Endodermal cell (in vitro differentiated cells): ENCODE data around the gene ARHGAP10. TPM values are rescaled to one million over a fixed set of nuclear protein-coding genes. Genes with fewer than 3 reads are reported as not detected.
A peak's percentile ranks its signal among the peaks of the same experiment; 100 is the strongest.

Experiments
- DNase-seq: peaks from one replicate; pipeline ENCODE4 v3.0.0-alpha.2; 2017
- H3K27ac ChIP-seq: 2 replicates; pipeline ENCODE4 v1.5.1; 2013; ENCODE audit warnings: mild to moderate bottlenecking, low read depth, low read length, moderate library complexity
- H3K27me3 ChIP-seq: 2 replicates; pipeline ENCODE4 v1.6.1; 2013; ENCODE audit warnings: mild to moderate bottlenecking, low read length, moderate library complexity; ENCODE audit not compliant: insufficient read depth, control insufficient read depth, poor library complexity, severe bottlenecking
- H3K36me3 ChIP-seq: 2 replicates; pipeline ENCODE4 v1.7.0; 2013; ENCODE audit warnings: mild to moderate bottlenecking, low read length, moderate library complexity; ENCODE audit not compliant: control insufficient read depth, insufficient read depth
- H3K4me1 ChIP-seq: one replicate; pipeline ENCODE4 v1.7.0; 2013; ENCODE audit warnings: low read length; ENCODE audit not compliant: control insufficient read depth, insufficient read depth
- H3K4me3 ChIP-seq: 2 replicates; pipeline ENCODE4 v1.5.1; 2013; ENCODE audit warnings: mild to moderate bottlenecking, low read length, moderate library complexity
- H3K9ac ChIP-seq: 2 replicates; pipeline ENCODE4 v1.6.1; 2013; ENCODE audit warnings: mild to moderate bottlenecking, low read length, moderate library complexity; ENCODE audit not compliant: poor library complexity, severe bottlenecking; ENCODE audit errors: extremely low read depth
- H3K9me3 ChIP-seq: 2 replicates; pipeline ENCODE4 v1.6.1; 2013; ENCODE audit warnings: mild to moderate bottlenecking, low read length, moderate library complexity; ENCODE audit not compliant: control insufficient read depth
- H3K27ac Mint-ChIP-seq: 2 replicates; pipeline ENCODE4 v1.8.0; 2020; ENCODE audit warnings: mixed read lengths
- H3K27me3 Mint-ChIP-seq: 2 replicates; pipeline ENCODE4 v1.8.0; 2021; ENCODE audit warnings: mild to moderate bottlenecking, mixed read lengths; ENCODE audit not compliant: insufficient read depth
- H3K36me3 Mint-ChIP-seq: 2 replicates; pipeline ENCODE4 v1.8.0; 2020; ENCODE audit warnings: low read depth, mixed read lengths
- H3K4me1 Mint-ChIP-seq: 2 replicates; pipeline ENCODE4 v1.8.0; 2020; ENCODE audit warnings: mixed read lengths
- H3K4me3 Mint-ChIP-seq: 2 replicates; pipeline ENCODE4 v1.8.0; 2020; ENCODE audit warnings: mild to moderate bottlenecking, moderate library complexity, mixed read lengths
- H3K9me3 Mint-ChIP-seq: 2 replicates; pipeline ENCODE4 v1.8.0; 2020; ENCODE audit warnings: mild to moderate bottlenecking, mixed read lengths
- CTCF ChIP-seq: fragments of 200-600 bp; sonication (generic); conservative IDR thresholded peaks from 2 replicates; pipeline ENCODE4 v1.5.0; 2021; ENCODE audit warnings: antibody characterized with exemption, mild to moderate bottlenecking
- WGBS, 2 experiments: methylation state at CpG; one replicate each; pipeline versions ENCODE4 v1.1.5 to v1.1.7; 2013; ENCODE audit warnings: missing lambda C conversion rate in 2 of 2, mixed read lengths in 1 of 2; ENCODE audit not compliant: insufficient coverage in 1 of 2, insufficient read length in 1 of 2; 5-methylcytosine and 5-hydroxymethylcytosine counted together
- total RNA-seq, 2 donors: library from RNA; stranded (reverse); fragmentation: NEBNext Ultra II Directional in 1 of 2; extraction: Animal tissue kit (Norgen Biotek cat#: 25700) in 1 of 2; gene quantifications; 2 replicates in 1 of 2; 3 replicates in 1 of 2; pipeline ENCODE4 v1.2.1, GENCODE V29; 2021

The ARHGAP10 gene
- total RNA-seq, 2 donors from 2014 or later, result 9.1 to 11.8 TPM

DNA sequence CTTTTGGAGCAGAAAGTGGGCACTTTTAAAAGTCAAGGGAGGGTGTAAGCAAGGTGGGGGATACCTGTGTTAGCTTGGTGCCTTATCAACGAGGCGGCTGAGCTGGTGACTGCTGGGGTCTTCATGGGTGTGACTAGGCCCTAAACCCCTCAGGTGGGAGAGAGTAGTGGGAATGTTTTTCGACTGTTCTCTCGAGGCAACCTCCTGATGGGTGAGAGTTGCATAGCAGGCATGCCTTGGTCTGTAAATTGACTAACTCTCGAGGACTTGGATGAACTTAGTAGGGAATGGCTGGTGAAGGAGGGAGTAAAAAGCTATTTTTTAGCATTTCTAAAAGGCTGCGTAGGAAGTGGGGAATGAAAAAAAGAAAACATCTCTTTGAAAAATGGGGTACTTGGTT, 80.0 kb downstream of the ARHGAP10 start:
- 73 to 81% methylated on average over 5 to 6 of the region's 6 CpGs for whole genome bisulfite sequencing, 2 experiments

GRCh38 chr4:147813109-147813773, 81.4 kb downstream of the ARHGAP10 start:
- Mint-ChIP-seq H3K4me3 (no peak overlapping the region), H3K4me1 (peaks cover 39% of the 10 kb centered on the region), H3K9me3 (no peaks in the 10 kb centered on the region), H3K36me3 (no peaks in the 10 kb centered on the region), H3K27me3 (no peaks in the 10 kb centered on the region), H3K27ac (peak overlapping the region; percentile 4)
- 93 to 96% methylated on average over 6 to 7 of the region's 7 CpGs for WGBS, 2 experiments
- no peaks in the 10 kb centered on the region for H3K27me3 ChIP-seq
- H3K36me3 ChIP-seq, result no peaks in the 10 kb centered on the region
- no peaks in the 10 kb centered on the region for H3K9me3 ChIP-seq
- H3K4me1 ChIP-seq, result peaks cover 14% of the 10 kb centered on the region
- no peak overlapping the region for H3K27ac ChIP-seq
- H3K4me3 ChIP-seq, result no peak overlapping the region
- DNase-seq, result no peak
- no peak for TF ChIP-seq CTCF
- no peak overlapping the region for H3K9ac ChIP-seq

More for the DNA sequence above, 80.0 kb downstream of the ARHGAP10 start:
- Histone ChIP-seq H3K4me1 (peaks cover 14% of the 10 kb centered on the region), H3K4me3 (no peak overlapping the region), H3K36me3 (no peaks in the 10 kb centered on the region), H3K27ac (no peak overlapping the region), H3K27me3 (no peaks in the 10 kb centered on the region), H3K9me3 (no peaks in the 10 kb centered on the region), H3K9ac (no peak overlapping the region)
- Mint-ChIP-seq H3K4me3 (no peak overlapping the region), H3K36me3 (no peaks in the 10 kb centered on the region), H3K9me3 (no peaks in the 10 kb centered on the region), H3K27me3 (no peaks in the 10 kb centered on the region), H3K4me1 (peaks cover 41% of the 10 kb centered on the region), H3K27ac (no peak overlapping the region)
- no peak for TF ChIP-seq CTCF
- no peak for DNase-seq

DNA sequence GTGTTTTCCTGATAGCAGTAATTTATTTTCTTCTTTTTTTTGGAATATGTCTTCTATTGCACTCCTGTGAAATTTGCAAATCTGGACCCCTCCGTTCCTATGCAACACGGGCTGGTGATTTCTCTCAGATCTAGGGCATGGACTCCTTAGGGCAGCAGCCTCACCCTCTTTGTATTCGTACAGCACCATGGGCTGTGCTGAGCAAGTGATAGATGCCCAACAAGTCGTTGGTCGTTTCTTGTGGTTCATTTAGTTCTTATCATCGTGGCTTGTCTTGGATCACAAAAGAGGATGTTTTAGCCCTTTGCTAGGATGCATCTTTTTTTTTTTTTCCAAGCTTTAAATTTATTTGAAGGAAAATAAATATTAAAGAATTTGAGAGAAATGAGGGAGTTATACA, 82.1 kb downstream of the ARHGAP10 start:
- Histone ChIP-seq H3K27me3 (no peaks in the 10 kb centered on the region), H3K27ac (no peak overlapping the region), H3K4me1 (peaks cover 14% of the 10 kb centered on the region), H3K9ac (no peak overlapping the region), H3K4me3 (no peak overlapping the region), H3K9me3 (no peaks in the 10 kb centered on the region), H3K36me3 (no peaks in the 10 kb centered on the region)
- no peak overlapping the region for H3K4me3 Mint-ChIP-seq
- no peaks in the 10 kb centered on the region for H3K9me3 Mint-ChIP-seq
- no peak for TF ChIP-seq CTCF
- 92 to 94% methylated on average over 4 to 6 of the region's 6 CpGs for WGBS, 2 experiments
- no peak overlapping the region for H3K27ac Mint-ChIP-seq
- H3K27me3 Mint-ChIP-seq, result no peaks in the 10 kb centered on the region
- peaks cover 39% of the 10 kb centered on the region for H3K4me1 Mint-ChIP-seq
- no peaks in the 10 kb centered on the region for H3K36me3 Mint-ChIP-seq
- no peak for DNase-seq
